IMR-90 (cell line): Measurements from ENCODE around the gene NXPH3. TPM values are rescaled to one million over a fixed set of nuclear protein-coding genes. Genes with fewer than 3 reads are reported as not detected.

Experiments used
- ATAC-seq: fragments of 200-7000 bp; cut with Tn5 transposase; 2 replicates; pipeline ENCODE4 v1.9.1; 2020; ENCODE audit warnings: low read depth, mild to moderate bottlenecking, moderate library complexity
- BruUV-seq: library from RNA; stranded (reverse); fragments of 400-500 nt; replicated peaks from 2 replicates; lab custom pipeline; 2021; lab: Mats Ljungman, UMichigan
- CTCF ChIA-PET: fragments of 300-600 bp; formaldehyde crosslinking; extraction: SDS; loops from one replicate; lab custom pipeline; 2021; ENCODE audit warnings: antibody characterized with exemption; lab: Yijun Ruan, JAX
- POLR2A ChIA-PET: fragments of 300-600 bp; sonication (Branson Sonifier 250); formaldehyde crosslinking; loops from one replicate; lab custom pipeline; 2022; ENCODE audit warnings: antibody characterized with exemption; ENCODE audit not compliant: unreplicated experiment; lab: Charles Lee
- DNase-seq: peaks from one replicate; pipeline ENCODE4 v3.0.0; 2013
- H2AFZ ChIP-seq: replicated peaks from 2 replicates; pipeline ENCODE3; 2013; ENCODE audit warnings: low read length, mild to moderate bottlenecking; ENCODE audit not compliant: poor library complexity
- H2AK5ac ChIP-seq: 2 replicates; pipeline ENCODE4 v1.6.1; 2013; ENCODE audit warnings: low read depth, low read length, inconsistent platforms
- H2AK9ac ChIP-seq: replicated peaks from 2 replicates; pipeline ENCODE3; 2013; ENCODE audit warnings: mild to moderate bottlenecking, low read depth, low read length, moderate library complexity; ENCODE audit not compliant: poor library complexity
- H2BK120ac ChIP-seq: 2 replicates; pipeline ENCODE4 v1.6.1; 2013; ENCODE audit warnings: low read depth, low read length, inconsistent platforms
- H2BK15ac ChIP-seq: 3 replicates; pipeline ENCODE4 v1.6.1; 2013; ENCODE audit warnings: low read depth, low read length, inconsistent platforms
- H2BK20ac ChIP-seq: 2 replicates; pipeline ENCODE4 v1.6.1; 2013; ENCODE audit warnings: low read depth, mild to moderate bottlenecking, inconsistent platforms, low read length, moderate library complexity
- H2BK5ac ChIP-seq: 2 replicates; pipeline ENCODE4 v1.6.1; 2013; ENCODE audit warnings: mild to moderate bottlenecking, low read depth, low read length, inconsistent platforms; ENCODE audit not compliant: poor library complexity, severe bottlenecking
- H3K14ac ChIP-seq: replicated peaks from 2 replicates; pipeline ENCODE4 v1.6.1; 2013; ENCODE audit warnings: low read depth, low read length, inconsistent platforms
- H3K18ac ChIP-seq: 2 replicates; pipeline ENCODE4 v1.6.1; 2013; ENCODE audit warnings: low read depth, low read length, control low read depth
- H3K23ac ChIP-seq: 2 replicates; pipeline ENCODE4 v1.6.1; 2013; ENCODE audit warnings: low read depth, low read length, inconsistent platforms
- H3K27ac ChIP-seq: 2 replicates; pipeline ENCODE4 v1.5.1; 2013; ENCODE audit warnings: mild to moderate bottlenecking, control low read depth, low read length; ENCODE audit not compliant: insufficient read depth
- H3K27me3 ChIP-seq: 2 replicates; pipeline ENCODE4 v1.6.1; 2013; ENCODE audit warnings: low read length; ENCODE audit not compliant: control insufficient read depth, insufficient read depth
- H3K36me3 ChIP-seq: 2 replicates; pipeline ENCODE4 v1.6.1; 2013; ENCODE audit warnings: low read length, mixed read lengths; ENCODE audit not compliant: control insufficient read depth, insufficient read depth
- H3K4ac ChIP-seq: 2 replicates; pipeline ENCODE4 v1.6.1; 2013; ENCODE audit warnings: low read depth, low read length, inconsistent platforms
- H3K4me1 ChIP-seq: 2 replicates; pipeline ENCODE4 v1.6.1; 2013; ENCODE audit warnings: low read length, mixed read lengths; ENCODE audit not compliant: control insufficient read depth, insufficient read depth
- H3K4me2 ChIP-seq: 2 replicates; pipeline ENCODE4 v1.6.1; 2013; ENCODE audit warnings: low read depth, mild to moderate bottlenecking, control low read depth, low read length, moderate library complexity
- H3K4me3 ChIP-seq: 2 replicates; pipeline ENCODE4 v1.5.1; 2013; ENCODE audit warnings: low read depth, mild to moderate bottlenecking, control low read depth, low read length, moderate library complexity; ENCODE audit not compliant: insufficient read depth
- H3K56ac ChIP-seq: 2 replicates; pipeline ENCODE4 v1.6.1; 2013; ENCODE audit warnings: low read length, inconsistent platforms; ENCODE audit not compliant: insufficient read depth; ENCODE audit errors: extremely low read depth
- H3K79me1 ChIP-seq, 2 experiments: 2 replicates each; pipeline ENCODE4 v1.6.1; 2013; ENCODE audit warnings: low read length in 2 of 2, inconsistent platforms in 1 of 2, low read depth in 1 of 2
- H3K9ac ChIP-seq: 2 replicates; pipeline ENCODE4 v1.6.1; 2013; ENCODE audit warnings: low read depth, low read length, control low read depth
- H3K9me1 ChIP-seq: 2 replicates; pipeline ENCODE4 v1.6.1; 2013; ENCODE audit warnings: low read length, inconsistent platforms; ENCODE audit not compliant: insufficient read depth
- H3K9me3 ChIP-seq: 2 replicates; pipeline ENCODE4 v1.6.1; 2013; ENCODE audit warnings: low read length; ENCODE audit not compliant: control insufficient read depth, insufficient read depth
- H4K20me1 ChIP-seq: 2 replicates; pipeline ENCODE4 v1.6.1; 2013; ENCODE audit warnings: low read length, inconsistent platforms; ENCODE audit not compliant: insufficient read depth
- H4K5ac ChIP-seq: 2 replicates; pipeline ENCODE4 v1.6.1; 2013; ENCODE audit warnings: mild to moderate bottlenecking, low read depth, low read length, control low read depth
- H4K8ac ChIP-seq, 2 experiments: 2 replicates each; pipeline ENCODE4 v1.6.1; 2013; ENCODE audit warnings: low read depth in 2 of 2, low read length in 2 of 2, control low read depth in 1 of 2, inconsistent platforms in 1 of 2
- H4K91ac ChIP-seq: 2 replicates; pipeline ENCODE4 v1.6.1; 2013; ENCODE audit warnings: low read depth, low read length, inconsistent platforms; ENCODE audit not compliant: insufficient read depth
- CEBPB ChIP-seq: IDR thresholded peaks from 2 replicates; pipeline ENCODE4 v1.6.1; 2012; ENCODE audit warnings: low read depth, low read length, improper control_type of control experiment
- CHD1 ChIP-seq: IDR thresholded peaks from 2 replicates; pipeline ENCODE4 v1.6.1; 2012; ENCODE audit warnings: low read depth, low read length, improper control_type of control experiment
- FOS ChIP-seq: fragments of 150-350 bp; IDR thresholded peaks from 2 replicates; pipeline ENCODE4 v1.6.1; 2016; ENCODE audit warnings: low read depth, low read length
- MAFK ChIP-seq: IDR thresholded peaks from 2 replicates; pipeline ENCODE4 v1.6.1; 2012; ENCODE audit warnings: low read depth, low read length, improper control_type of control experiment
- NFE2L2 ChIP-seq: fragments of 150-350 bp; IDR thresholded peaks from 2 replicates; pipeline ENCODE4 v1.6.1; 2016; ENCODE audit warnings: low read depth, mild to moderate bottlenecking, low read length
- POLR2A ChIP-seq: IDR thresholded peaks from 2 replicates; pipeline ENCODE4 v1.6.1; 2012; ENCODE audit warnings: mild to moderate bottlenecking, low read depth, low read length
- RAD21 ChIP-seq: IDR thresholded peaks from 2 replicates; pipeline ENCODE4 v1.6.1; 2012; ENCODE audit warnings: low read length, improper control_type of control experiment
- RCOR1 ChIP-seq: IDR thresholded peaks from 2 replicates; pipeline ENCODE4 v1.6.1; 2012; ENCODE audit warnings: mild to moderate bottlenecking, low read length, improper control_type of control experiment; ENCODE audit not compliant: insufficient replicate concordance
- RFX5 ChIP-seq: IDR thresholded peaks from 2 replicates; pipeline ENCODE4 v1.8.0; 2012; ENCODE audit warnings: low read depth, mild to moderate bottlenecking, low read length, moderate library complexity
- WGBS, 2 experiments: methylation state at CpG; one replicate each; pipeline versions ENCODE4 v1.1.5 to v1.1.7; 2013; ENCODE audit warnings: missing lambda C conversion rate in 2 of 2; ENCODE audit not compliant: insufficient read length in 1 of 2; ENCODE audit errors: extremely low coverage in 2 of 2; 5-methylcytosine and 5-hydroxymethylcytosine counted together
- dilution Hi-C: fragments of 300-500 bp; cut with HindIII; formaldehyde crosslinking; loops from one replicate; pipeline ENCODE4 v1.14.3; 2018; ENCODE audit warnings: low sequenced_read_pairs; ENCODE audit not compliant: unreplicated experiment
- in situ Hi-C: fragments of 300-500 bp; cut with MboI; formaldehyde crosslinking; loops from 3 replicates; pipeline ENCODE4 v1.14.3; 2019; ENCODE audit warnings: low sequenced_read_pairs, inconsistent platforms, mixed read lengths
- intact Hi-C: fragments of 100-400 bp; cut with micrococcal nuclease; formaldehyde crosslinking; loops from 2 replicates; pipeline ENCODE4 v1.10.0; 2022
- polyA plus RNA-seq, 3 experiments: library from polyadenylated mRNA; depleted of rRNA; stranded (reverse); fragments of >200 nt; gene quantifications; 2 replicates each; pipeline ENCODE4 v1.2.3, GENCODE V29; 2012; ENCODE audit warnings: low replicate concordance in 1 of 3
- total RNA-seq: library from RNA; depleted of rRNA; stranded (reverse); fragments of >200 nt; gene quantifications from 2 replicates; pipeline ENCODE4 v1.2.3, GENCODE V29; 2012
- TF ChIP-seq, protein P1 (sequence below): fragments of 150-350 bp; IDR thresholded peaks from 2 replicates; pipeline ENCODE4 v1.6.1; 2016; ENCODE audit warnings: low read depth, mild to moderate bottlenecking, low read length, moderate library complexity, borderline replicate concordance
- TF ChIP-seq, protein P2 (sequence below): conservative IDR thresholded peaks from 2 replicates; pipeline ENCODE4 v1.5.1; 2012; ENCODE audit warnings: mild to moderate bottlenecking, low read depth, low read length, improper control_type of control experiment

Gene NXPH3
- total and polyA plus RNA-seq, 2 of the 4 experiments (the other 2 are of a cell fraction): 0.18 to 0.31 TPM

- no peak overlapping the region for H4K91ac ChIP-seq
- ChIA-PET POLR2A (no interaction called here), CTCF (no interaction called here)
- BruUV-seq: no TSS peak
- WGBS, 2 experiments: no CpG with 5 or more reads among the region's 4 CpGs
- H3K9ac ChIP-seq: no peak overlapping the region
- no peak overlapping the region for H3K27ac ChIP-seq
- H2BK120ac ChIP-seq: no peak overlapping the region
- H3K4ac ChIP-seq: no peak overlapping the region
- H3K4me1 ChIP-seq: peaks cover 5% of the 10 kb centered on the region
- no peak overlapping the region for H3K4me3 ChIP-seq
- H3K79me1 ChIP-seq: no peaks in the 10 kb centered on the region
- H4K20me1 ChIP-seq: no peaks in the 10 kb centered on the region; the same call in 1 of the 2 replicates
- intact Hi-C loops: no loop called here
- no peak overlapping the region for H2AK9ac ChIP-seq
- no peak overlapping the region for H3K56ac ChIP-seq
- H3K9me3 ChIP-seq: no peaks in the 10 kb centered on the region
- no peak overlapping the region for H3K18ac ChIP-seq
- no peak overlapping the region for H4K8ac ChIP-seq
- no peak overlapping the region for H2BK5ac ChIP-seq
- H3K14ac ChIP-seq: no peak overlapping the region
- H2AFZ ChIP-seq: no peak overlapping the region
- no peak overlapping the region for H3K23ac ChIP-seq
- H3K4me2 ChIP-seq: no peak overlapping the region
- no peak overlapping the region for H2BK20ac ChIP-seq
- TF ChIP-seq RCOR1: no peak
- no peak for TF ChIP-seq RAD21
- TF ChIP-seq, protein P1, sequence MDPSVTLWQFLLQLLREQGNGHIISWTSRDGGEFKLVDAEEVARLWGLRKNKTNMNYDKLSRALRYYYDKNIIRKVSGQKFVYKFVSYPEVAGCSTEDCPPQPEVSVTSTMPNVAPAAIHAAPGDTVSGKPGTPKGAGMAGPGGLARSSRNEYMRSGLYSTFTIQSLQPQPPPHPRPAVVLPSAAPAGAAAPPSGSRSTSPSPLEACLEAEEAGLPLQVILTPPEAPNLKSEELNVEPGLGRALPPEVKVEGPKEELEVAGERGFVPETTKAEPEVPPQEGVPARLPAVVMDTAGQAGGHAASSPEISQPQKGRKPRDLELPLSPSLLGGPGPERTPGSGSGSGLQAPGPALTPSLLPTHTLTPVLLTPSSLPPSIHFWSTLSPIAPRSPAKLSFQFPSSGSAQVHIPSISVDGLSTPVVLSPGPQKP: no peak
- TF ChIP-seq MAFK: no peak
- no peak for TF ChIP-seq NFE2L2
- no peak for TF ChIP-seq RFX5
- TF ChIP-seq FOS: no peak
- TF ChIP-seq, protein P2, sequence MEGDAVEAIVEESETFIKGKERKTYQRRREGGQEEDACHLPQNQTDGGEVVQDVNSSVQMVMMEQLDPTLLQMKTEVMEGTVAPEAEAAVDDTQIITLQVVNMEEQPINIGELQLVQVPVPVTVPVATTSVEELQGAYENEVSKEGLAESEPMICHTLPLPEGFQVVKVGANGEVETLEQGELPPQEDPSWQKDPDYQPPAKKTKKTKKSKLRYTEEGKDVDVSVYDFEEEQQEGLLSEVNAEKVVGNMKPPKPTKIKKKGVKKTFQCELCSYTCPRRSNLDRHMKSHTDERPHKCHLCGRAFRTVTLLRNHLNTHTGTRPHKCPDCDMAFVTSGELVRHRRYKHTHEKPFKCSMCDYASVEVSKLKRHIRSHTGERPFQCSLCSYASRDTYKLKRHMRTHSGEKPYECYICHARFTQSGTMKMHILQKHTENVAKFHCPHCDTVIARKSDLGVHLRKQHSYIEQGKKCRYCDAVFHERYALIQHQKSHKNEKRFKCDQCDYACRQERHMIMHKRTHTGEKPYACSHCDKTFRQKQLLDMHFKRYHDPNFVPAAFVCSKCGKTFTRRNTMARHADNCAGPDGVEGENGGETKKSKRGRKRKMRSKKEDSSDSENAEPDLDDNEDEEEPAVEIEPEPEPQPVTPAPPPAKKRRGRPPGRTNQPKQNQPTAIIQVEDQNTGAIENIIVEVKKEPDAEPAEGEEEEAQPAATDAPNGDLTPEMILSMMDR: no peak
- TF ChIP-seq CHD1: no peak
- TF ChIP-seq POLR2A: no peak
- TF ChIP-seq CEBPB: no peak
- no peak overlapping the region for H2AK5ac ChIP-seq
- peaks cover 39% of the 10 kb centered on the region for H3K27me3 ChIP-seq
- no peak overlapping the region for H4K5ac ChIP-seq
- no peaks in the 10 kb centered on the region; the same call in 1 of the 2 replicates for H3K9me1 ChIP-seq
- in situ Hi-C loops: no loop called here
- no peaks in the 10 kb centered on the region for H3K36me3 ChIP-seq
- DNase-seq (no peak), ATAC-seq (no peak)
- dilution Hi-C loops: no loop called here
- H2BK15ac ChIP-seq: no peak overlapping the region
Measured at GRCh38 chr17:49577963-49578362, 2.3 kb downstream of the NXPH3 start.
